MV-4-11 (cell line): Measurements from ENCODE around the gene KRTAP16-1.

ENCODE experiments used
- DNase-seq: peaks from one replicate; lab custom pipeline; 2025; lab: John Stamatoyannopoulos, UW

Gene KRTAP16-1

DNA sequence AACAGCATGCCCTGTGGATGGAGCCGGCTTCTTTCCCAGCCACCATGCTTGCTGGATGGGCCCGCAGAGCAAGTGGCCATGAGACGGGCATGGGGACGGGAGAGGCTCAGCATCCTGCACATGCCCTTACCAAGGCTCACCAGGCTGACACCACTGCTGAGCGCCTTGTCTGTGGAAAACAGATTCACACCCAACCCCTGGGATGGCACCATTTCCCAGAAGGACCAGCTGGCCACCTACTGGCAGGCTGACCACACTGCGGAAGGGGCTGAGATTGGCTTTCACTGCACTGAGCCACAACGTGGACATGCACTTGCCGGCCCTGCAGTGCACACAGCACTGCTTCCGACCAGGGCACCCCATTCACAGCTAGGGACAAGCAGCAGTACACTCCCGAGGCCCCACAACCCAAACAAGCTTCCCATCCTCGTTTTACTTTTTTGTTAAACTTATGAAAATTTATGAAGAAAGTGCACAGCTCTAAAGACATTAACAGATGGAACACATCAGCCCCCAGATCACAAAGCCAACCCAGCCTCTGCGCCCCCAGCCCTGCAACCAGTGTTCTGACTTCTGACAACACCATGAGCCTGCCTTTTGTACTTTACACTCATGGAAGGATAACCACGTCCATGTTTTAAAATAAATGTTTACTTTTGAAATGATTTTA is 20.3 kb upstream of the KRTAP16-1 start:
- DNase-seq, result peak; percentile 5

DNA sequence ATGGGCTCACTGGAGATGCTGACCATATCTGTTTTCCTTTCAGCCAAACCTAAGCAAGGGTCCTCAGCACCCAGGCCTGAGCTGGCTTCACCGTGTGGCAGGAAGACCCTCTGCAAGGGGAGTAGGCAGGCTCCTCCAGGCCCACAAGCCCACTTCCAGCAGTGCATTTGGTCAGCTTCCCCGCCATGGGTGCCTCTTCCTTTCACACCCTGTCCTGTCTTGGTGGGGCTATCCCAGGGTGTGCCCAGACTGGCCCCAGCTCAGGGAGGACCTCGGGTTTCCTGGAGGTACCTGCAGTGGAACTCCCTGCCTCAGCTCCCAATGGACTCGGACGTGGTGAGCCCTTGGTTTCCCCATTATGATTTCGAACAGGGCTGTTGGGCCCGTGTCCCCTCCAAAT is 19.1 kb upstream of the KRTAP16-1 start:
- no peak for DNase-seq

DNA sequence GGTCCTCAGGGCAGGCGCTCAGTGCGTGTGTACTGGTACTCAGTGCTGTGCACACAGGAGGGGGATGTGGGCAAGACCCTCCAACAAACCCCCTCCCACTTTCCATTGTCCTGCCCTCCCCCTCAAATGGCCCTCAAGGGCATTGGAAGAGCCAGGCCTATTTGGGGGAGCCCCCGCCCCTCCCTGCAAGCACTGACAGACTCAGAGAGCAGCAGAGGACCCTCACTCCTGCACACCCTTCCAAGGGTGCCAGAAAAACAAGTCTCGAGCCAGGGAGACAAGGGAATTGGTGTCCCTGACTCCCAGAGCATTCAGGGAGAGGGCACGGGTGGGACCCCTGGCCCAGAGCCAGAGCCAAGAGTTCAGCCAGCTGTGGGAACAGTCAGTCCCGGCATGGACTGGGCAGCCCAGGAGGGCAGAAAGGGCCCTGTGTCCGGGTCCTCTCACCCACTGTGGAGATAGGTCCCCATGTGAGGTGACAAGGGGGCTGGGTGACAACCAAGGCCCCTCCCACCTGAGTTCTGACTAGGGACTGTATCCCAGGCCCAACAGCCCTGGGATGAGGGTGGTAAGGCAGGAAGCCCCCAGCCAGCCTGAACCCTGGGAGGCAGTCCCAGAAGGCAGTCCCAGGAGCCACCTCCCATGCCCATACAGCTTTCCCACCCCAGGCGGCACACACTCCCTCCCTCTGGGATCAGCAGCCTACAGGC is 18.5 kb upstream of the KRTAP16-1 start:
- DNase-seq, result no peak

DNA sequence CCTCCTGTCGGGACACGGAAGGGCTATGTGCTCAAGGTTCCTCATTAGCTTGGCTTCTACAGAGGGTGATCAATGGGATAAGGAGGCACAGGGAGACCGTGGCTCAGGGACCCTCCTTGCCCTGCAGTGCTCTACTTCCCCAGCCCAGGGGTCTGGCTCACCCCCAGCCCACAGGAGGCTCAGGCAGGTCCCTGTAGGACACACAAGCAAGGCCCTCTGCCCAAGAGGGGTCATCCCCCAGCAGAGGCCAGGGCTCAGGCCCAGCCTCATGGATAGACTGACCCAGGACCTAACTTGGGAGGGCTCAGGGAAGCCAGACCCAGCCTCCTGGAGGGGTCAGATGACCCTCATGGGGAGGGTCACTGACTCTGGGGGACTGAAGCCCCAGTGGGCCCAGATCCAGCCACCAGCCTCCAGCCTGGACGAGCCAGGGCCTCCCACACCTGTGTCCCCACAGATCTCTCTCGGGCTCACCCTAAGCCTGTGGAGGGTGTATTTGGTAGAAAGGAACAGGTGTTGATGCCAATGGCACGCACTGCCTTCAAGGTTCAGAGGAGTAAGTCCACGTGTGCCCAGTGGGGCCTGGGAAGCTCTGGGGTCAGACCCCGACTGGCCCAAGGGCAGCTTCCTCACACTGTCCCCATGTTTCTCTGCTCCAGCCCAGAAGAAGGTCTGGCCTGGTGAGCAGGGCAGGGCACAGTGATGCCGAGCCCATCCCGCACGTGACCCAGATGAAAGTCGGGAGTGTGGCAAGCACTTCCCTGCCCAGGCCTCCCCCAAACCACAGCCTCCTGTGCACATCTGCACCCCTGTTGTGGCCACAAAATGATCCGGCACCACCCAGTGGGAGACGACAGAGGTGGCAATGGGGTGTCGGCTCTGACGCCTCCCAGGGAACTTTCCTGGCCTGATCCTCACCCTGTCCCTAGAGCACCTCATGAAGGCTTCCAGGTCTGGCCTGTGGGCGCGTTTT is 17.4 kb upstream of the KRTAP16-1 start:
- peak; percentile 23 for DNase-seq

DNA sequence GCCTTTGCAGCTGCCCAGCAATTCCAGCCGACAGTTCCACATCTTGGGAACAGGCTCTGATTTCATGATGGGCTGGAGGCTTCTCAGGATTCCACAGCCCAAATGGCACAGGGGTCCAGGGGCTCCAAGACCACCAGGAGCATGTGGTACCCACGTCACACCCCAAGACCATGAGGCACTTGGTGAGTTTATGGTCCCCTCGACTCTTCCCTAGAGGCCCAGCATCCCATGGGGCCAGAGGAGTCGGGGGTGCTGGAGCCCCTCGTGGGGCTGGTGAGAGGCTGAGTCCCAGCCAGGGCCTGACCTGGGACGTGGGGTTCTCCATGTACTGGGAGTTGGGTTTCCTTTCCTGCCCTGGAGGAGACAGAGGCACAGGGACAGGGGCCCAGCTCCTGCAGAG is 16.5 kb upstream of the KRTAP16-1 start:
- DNase-seq, result no peak

DNA sequence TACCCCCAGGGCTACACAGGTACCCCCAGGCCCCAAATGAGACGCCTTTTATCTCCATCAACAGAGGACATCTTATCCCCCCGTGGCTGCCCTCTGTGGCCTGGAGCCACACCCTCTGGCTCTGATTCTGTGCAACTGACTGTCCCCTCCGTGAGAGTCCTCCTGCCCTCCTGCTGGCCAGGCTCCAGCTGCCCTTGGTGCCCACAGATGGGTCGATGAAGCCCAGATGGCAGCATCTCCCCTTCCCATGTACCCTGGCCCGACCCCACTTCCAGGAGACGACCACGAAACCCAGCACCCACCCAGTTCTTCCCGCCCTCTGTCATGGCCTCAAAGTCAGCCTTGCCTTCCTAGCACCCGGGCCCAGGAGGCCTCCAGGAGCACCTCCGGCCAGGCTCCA is 16.0 kb upstream of the KRTAP16-1 start:
- no peak for DNase-seq

DNA sequence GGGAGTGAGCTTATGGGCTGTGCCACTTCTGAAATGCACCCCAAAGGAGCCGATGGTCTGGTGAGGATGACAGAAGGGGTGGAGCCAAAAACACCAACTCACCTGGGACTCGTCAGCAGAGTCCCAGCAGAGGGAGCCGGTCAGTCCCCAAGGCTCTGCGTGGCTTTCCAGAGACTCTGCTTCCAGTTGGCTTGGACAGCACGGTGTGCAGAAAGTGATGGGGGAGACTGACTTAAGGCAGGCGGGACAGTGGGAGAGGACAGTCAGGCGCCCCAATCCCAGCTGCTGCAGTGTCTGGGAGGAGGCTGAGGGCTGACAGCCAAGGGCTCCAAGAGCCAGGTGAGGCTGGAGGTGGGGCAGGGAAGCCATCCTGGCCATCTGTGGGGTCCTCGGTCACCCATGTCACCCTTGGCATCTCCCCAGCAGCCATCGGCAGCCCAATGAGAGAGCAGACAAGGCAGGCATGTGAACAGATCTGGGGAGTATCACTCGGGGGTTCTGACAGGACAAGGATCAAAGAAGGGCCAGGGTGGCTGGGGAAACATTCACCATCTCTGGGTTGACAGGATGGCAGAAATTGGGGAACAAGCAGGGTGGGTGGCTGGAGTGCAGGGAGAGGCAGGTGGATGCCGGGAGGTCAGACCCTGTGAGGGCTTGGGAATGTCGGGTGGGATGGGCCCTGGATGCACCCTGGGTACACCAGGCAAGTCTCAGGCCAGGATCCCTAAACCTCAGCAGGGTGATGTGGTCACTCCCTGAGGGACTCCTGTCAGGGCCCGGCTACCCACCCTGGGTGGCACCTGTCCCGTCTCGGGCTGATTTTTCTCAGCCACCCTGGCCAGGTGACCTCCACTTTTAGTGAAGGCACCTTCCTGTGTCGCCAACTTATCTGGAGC is 15.3 kb upstream of the KRTAP16-1 start:
- no peak for DNase-seq

DNA sequence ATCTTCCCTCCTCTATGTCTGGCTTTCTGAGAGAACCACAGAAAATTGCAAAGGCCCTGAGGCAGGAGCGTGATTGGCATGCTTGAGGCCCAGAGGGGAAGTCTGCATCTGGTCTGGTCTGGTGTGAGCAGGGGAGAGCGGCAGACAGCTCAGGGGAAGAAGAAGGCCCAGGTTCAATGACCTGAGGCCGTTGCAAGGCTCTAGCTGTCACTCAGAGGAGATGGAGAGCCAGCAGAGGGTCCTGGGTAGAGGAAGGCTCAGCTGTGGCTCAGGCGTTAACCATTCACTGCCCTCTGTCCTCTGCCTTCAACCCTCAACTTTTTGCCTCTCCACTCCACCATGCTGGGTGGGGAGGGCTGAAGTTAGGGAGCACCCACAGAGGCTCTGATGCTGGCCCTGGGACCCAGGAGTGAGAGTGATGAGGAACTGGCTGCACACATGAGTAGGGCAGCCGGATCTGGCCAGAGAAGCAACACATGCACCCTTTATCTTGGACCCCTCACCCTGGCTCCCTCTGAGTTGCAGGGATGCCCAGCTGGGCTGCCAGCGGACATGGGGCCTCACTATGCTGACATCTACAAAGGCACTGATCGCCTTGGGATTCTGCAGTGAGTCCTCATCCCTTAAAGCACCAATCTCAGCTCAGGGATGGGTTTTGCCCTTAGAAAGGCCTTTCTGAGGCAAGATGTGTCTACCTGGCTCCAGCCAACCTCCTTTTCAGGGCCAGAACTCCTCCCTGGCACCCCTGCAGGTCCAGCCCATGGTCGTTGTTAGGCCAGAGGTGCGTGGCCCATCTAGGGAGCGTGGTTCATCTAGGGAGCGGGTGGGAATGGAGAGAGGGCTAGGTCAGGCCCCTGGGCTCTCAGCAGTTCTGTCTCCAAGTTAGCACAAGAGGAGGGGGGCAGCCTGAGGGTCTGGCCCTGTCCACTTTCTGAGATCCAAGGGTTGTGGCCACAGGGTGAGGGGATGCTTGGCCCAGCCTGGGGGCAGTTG is 14.1 kb upstream of the KRTAP16-1 start:
- DNase-seq, result no peak

DNA sequence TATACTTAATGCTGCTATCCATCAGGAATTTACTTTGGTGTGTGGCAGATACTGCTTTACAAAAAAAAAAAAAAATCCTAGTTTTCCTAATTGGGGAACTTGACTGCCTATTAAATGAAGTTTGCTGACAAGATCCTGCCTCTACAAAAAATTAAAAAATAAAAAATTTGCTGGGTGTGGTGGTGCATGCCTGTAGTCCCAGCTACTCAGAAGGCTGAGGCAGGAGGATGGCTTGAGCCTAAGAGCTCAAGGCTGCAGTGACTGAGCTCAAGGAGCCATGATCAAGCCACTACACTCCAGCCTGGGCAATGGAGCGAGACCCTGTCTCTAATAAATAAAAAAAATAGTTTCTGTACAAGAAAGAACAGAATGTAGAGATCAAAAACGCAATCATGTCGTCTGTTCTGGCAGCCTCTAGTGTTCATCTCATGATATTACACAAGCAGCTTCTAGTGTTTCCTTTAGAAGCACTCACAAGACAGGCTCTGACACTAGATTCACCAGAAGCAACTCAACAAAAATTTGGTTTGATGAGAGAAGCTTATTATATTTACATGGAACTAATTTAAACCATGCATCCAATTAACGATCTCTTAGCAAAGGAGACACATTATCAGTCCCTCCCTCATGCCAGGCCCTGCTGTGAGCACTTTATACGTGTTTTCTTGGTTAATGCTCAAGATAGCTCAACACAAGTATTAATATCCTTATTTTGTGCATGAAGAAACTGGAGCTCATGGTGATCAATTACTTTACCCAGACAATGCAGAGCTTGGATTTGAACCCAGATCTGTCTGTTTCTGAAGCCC is 13.2 kb upstream of the KRTAP16-1 start:
- DNase-seq, result peak; percentile 35

DNA sequence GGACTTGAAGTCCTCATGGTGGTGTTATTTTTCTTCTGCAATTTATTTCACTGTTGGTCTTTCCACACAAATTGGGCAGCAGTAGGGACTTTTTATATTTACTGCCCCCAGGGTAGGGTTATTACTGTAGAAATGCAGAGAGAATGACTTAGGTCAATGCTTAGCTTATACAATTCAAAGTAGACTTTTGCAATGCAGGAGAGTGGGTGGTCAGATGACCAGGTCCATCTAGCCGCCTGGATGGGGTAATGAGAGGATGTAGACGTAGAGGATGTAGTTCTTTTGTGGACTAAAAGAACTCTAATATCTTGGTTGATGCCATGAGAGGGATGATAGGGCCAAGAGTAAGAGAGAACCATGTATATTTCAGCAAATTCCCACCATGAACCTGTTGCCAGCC is 9.1 kb upstream of the KRTAP16-1 start:
- DNase-seq, result no peak

DNA sequence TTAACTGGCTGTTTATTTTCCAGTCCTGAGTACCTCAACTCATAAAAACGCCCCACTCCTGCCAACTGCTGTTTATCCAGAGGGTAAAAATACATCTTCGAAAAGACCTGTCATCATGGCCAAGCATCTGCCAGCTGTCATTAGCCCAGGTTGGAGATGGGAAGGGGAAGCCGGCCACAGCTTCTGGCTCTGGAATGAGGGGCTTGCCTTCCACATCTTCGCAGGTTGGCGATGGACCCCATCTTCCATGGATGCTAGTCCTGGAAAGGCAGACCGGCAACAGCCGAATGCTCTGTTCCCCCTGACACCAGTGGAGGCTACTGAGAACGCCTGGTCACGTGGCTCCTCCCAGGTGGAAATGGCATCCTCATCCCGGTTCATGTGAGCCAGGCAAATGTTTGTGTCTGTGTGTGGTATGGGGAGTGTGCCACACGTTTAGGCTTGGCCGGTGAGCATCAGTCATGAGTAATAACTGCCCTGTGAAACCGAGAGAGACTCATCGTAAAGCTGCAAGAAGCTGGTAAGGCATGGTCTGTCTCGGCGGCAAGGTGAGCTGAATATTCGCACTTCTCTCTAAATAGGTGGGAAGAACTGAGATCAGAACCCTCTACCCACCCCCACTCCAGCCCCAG is 6.8 kb upstream of the KRTAP16-1 start:
- no peak for DNase-seq

DNA sequence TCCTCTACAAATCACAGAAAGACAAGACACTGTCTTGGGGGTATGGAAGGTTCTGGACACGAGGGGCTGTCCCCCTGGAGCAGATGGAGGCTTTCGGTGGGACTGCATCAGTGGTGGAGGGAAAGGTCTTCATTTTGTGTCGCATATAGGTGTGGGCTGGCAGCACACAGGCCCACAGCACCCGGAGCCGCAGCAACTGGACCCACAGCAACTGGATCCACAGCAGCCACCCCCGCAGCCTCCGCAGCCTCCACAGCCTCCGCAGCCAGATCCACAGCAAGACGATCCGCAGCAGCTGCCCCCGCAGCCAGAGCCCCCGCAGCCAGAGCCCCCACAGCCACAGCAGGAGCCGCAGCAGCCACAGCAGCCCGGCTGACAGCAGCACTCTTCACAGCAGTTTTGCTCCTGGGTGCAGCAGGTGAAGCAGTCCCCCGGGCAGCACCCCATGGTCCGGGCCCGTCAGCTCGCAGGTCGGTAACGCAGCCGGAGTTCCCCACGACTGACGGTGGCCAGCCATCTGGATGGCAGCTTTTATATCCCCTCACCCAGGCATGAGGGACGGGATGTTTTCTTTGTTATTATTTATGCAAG is 6.2 kb upstream of the KRTAP16-1 start, which contains the start of gene KRTAP17-1:
KRTAP17-1 (minus strand) TSS at position 507 of the 591 bp plus-strand sequence; CDS start at position 447, 60 bp downstream.
- DNase-seq, result no peak

DNA sequence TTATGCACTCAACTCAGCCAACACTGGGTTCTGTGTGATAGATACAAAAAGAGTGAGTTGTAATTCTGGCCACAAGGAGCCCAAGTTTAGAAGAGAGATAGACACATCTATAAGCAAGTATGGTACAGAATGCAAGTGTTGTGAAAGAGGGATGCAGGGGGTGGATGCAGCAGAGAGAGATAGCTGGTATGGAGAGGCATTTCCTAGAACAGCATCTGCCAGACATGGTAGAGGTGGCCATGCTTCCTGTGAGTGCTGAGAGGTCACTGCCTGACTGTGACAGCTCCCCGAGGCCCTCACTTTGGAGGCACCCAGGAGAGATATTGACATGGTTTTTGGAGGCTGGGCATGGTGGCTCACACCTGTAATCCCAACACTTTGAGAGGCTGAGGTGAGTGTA is 2.0 kb upstream of the KRTAP16-1 start:
- DNase-seq, result no peak

DNA sequence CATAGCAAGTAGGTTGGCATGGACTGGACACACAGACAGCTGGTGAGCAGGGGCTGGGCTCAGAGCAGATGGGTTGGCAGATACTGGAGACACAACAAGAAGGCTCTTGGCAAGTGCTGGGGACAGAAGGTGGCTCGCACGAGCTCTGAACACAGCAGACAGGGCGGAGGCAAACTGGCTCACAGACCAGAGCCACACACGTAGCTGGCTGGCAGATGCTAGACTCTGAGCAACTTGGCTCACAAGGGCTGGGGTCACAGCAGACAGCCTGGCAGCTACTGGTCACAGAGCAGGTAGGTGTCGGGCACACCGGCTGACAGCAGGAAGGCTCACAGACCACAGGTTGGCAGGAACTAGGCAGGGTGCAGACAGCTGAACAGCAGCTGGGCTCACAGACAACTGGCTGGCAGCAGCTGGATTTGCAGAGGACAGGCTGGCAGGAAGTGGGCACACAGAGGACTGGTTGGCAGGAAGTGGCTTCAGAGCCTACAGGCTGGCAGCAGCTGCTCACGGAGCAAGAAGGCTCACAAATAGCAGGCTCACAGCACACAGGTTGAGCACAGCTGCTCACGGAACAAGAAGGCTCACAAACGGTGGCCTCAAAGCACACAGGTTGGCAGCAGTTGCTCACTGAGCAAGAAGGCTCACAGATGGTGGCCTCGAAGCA is 725 bp downstream of the KRTAP16-1 start:
- peak; percentile 41 for DNase-seq

DNA sequence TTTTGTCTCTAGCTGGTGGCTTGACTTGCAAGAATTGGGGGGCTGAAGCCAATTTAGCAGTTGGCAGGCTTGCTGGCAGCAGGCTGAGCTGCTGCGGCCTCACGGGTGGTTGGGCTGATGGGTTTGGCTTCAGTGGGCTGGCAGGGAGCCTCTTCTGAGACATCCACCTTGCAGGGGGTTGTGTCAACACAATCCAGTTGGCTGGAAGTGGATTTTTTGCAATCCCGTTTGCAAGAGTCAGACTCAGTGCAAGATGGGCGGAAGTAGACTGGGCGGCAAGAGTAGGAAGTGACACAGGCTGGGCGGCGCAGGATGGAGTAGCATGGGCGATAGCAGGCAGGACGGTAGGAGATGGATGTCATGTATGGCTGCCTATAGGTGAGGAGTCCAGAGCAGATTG is 1.5 kb downstream of the KRTAP16-1 start:
- no peak for DNase-seq

DNA sequence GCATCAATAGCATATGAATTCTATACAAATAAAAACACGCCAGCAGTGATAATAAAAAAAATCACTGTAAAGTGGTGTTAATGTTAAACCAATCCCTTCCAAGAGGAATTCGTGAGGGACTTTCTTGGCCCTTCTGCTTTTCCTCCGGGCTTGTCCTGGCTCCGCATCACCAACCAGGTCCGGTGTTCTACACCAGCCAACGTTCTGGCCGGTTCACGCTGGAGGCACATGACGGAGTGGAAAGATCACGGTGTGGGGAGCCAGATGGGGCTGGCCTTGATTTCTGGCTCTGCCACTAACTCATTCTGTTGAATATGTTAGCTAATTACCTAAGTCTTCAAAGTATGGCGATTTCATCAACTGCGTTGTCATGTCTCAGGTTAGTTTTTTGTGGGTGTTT is 5.0 kb downstream of the KRTAP16-1 start:
- no peak for DNase-seq

DNA sequence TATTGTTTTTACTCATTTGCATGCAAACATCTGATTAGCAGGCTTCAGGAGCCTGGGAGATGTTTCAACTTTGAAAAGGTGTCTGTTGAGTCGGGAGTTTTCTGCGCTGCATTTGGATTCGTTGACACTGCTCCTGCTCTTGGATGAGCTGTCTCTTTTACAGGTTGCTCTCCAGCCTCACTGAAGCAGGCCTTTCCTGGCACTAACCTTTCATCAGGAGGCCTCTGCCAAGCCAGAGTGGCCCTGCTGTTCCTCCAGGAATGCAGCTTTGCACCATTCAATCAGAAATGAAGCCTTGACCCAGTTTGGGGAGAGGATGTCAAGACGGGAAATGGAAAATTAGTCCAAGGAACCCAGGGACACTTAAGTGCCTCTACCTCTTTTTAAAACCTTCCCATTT is 6.1 kb downstream of the KRTAP16-1 start:
- DNase-seq, result no peak
